GM23338 (cell line): ENCODE measurements around the gene ROGDI. TPM values are rescaled to one million over a fixed set of nuclear protein-coding genes. Genes with fewer than 3 reads are reported as not detected.

Experiments used
- ATAC-seq: fragments of 200-7000 bp; cut with Tn5 transposase; 3 replicates; pipeline ENCODE4 v1.9.1; 2020
- DNase-seq: peaks from one replicate; pipeline ENCODE4 v3.0.0-alpha.2; 2015; ENCODE audit warnings: low spot score
- H2AFZ ChIP-seq: fragments of 200-600 bp; sonication (generic); 2 replicates; pipeline ENCODE4 v1.8.0; 2016; ENCODE audit warnings: antibody characterized with exemption, mild to moderate bottlenecking, moderate library complexity
- H3F3A ChIP-seq: fragments of 200-600 bp; sonication (generic); replicated peaks from 2 replicates; pipeline ENCODE4 v1.8.0; 2017; ENCODE audit warnings: antibody characterized with exemption, mixed run types, low read depth
- H3K27ac ChIP-seq: fragments of 200-600 bp; sonication (generic); 2 replicates; pipeline ENCODE4 v1.6.1; 2016; ENCODE audit warnings: low read depth
- H3K27me3 ChIP-seq: fragments of 200-600 bp; sonication (generic); 2 replicates; pipeline ENCODE4 v1.8.0; 2016; ENCODE audit warnings: mild to moderate bottlenecking, mixed run types, moderate library complexity; ENCODE audit not compliant: insufficient read depth
- H3K36me3 ChIP-seq: fragments of 200-600 bp; sonication (generic); 2 replicates; pipeline ENCODE4 v1.8.0; 2016; ENCODE audit warnings: mild to moderate bottlenecking; ENCODE audit not compliant: insufficient read depth
- H3K4me1 ChIP-seq: fragments of 200-600 bp; sonication (generic); 2 replicates; pipeline ENCODE4 v1.8.0; 2016; ENCODE audit warnings: mild to moderate bottlenecking, moderate library complexity; ENCODE audit not compliant: insufficient read depth
- H3K4me2 ChIP-seq: fragments of 200-600 bp; sonication (generic); 2 replicates; pipeline ENCODE4 v1.7.1; 2017; ENCODE audit warnings: mixed run types
- H3K4me3 ChIP-seq: fragments of 200-600 bp; sonication (generic); 2 replicates; pipeline ENCODE4 v1.6.1; 2016; ENCODE audit warnings: mixed run types
- H3K79me2 ChIP-seq: fragments of 200-600 bp; sonication (generic); replicated peaks from 2 replicates; pipeline ENCODE4 v1.8.0; 2017; ENCODE audit warnings: mild to moderate bottlenecking; ENCODE audit not compliant: insufficient read depth
- H3K9me2 ChIP-seq: fragments of 200-600 bp; sonication (generic); 2 replicates; pipeline ENCODE4 v1.8.0; 2017; ENCODE audit not compliant: insufficient read depth
- H4K20me1 ChIP-seq: fragments of 200-600 bp; sonication (generic); replicated peaks from 2 replicates; pipeline ENCODE4 v1.8.0; 2017; ENCODE audit warnings: mild to moderate bottlenecking; ENCODE audit not compliant: insufficient read depth
- H3K27ac Mint-ChIP-seq: 2 replicates; pipeline ENCODE4 v1.8.0; 2020; ENCODE audit warnings: inconsistent platforms, mild to moderate bottlenecking, moderate library complexity, mixed read lengths
- H3K27me3 Mint-ChIP-seq: 3 replicates; pipeline ENCODE4 v1.8.0; 2022; ENCODE audit warnings: low read depth, mild to moderate bottlenecking, moderate library complexity, mixed read lengths, inconsistent platforms; ENCODE audit not compliant: insufficient read depth, poor library complexity
- H3K36me3 Mint-ChIP-seq: 3 replicates; pipeline ENCODE4 v1.8.0; 2021; ENCODE audit warnings: low read depth, mild to moderate bottlenecking, inconsistent platforms, moderate library complexity, mixed read lengths
- H3K4me1 Mint-ChIP-seq: 3 replicates; pipeline ENCODE4 v1.8.0; 2020; ENCODE audit warnings: mild to moderate bottlenecking, inconsistent platforms, mixed read lengths
- H3K4me3 Mint-ChIP-seq: 3 replicates; pipeline ENCODE4 v1.8.0; 2021; ENCODE audit warnings: moderate library complexity, mild to moderate bottlenecking, inconsistent platforms, mixed read lengths
- H3K9me3 Mint-ChIP-seq: 3 replicates; pipeline ENCODE4 v1.8.0; 2020; ENCODE audit warnings: moderate library complexity, mild to moderate bottlenecking, inconsistent platforms, mixed read lengths
- CTCF ChIP-seq, 2 experiments: fragments of 200-600 bp in 1 of 2; sonication (generic) in 1 of 2; conservative IDR thresholded peaks; 2 replicates each; pipeline versions ENCODE4 v1.5.1 to v1.6.1; 2016 to 2017; ENCODE audit warnings: antibody characterized with exemption in 2 of 2, low read depth in 2 of 2, mild to moderate bottlenecking in 2 of 2, moderate library complexity in 1 of 2
- JUNB ChIP-seq: IDR thresholded peaks from one replicate; pipeline ENCODE4 v1.6.1; 2016; ENCODE audit warnings: antibody characterized with exemption; ENCODE audit not compliant: unreplicated experiment
- ZNF331 ChIP-seq: fragments of 250-450 bp; sonication (Bioruptor Pico); IDR thresholded peaks from 2 replicates; pipeline ENCODE4 v1.5.0; 2020; ENCODE audit warnings: low read depth, mild to moderate bottlenecking, moderate library complexity
- ZNF462 ChIP-seq: fragments of 250-450 bp; sonication (Bioruptor Pico); IDR thresholded peaks from 2 replicates; pipeline ENCODE4 v1.5.0; 2020; ENCODE audit warnings: mild to moderate bottlenecking, moderate library complexity
- polyA plus RNA-seq: library from polyadenylated mRNA; unstranded; fragments of >200 nt; fragmentation: Nextera tagmentation; extraction: Ambion mirVana; gene quantifications from 2 replicates; pipeline ENCODE4 v1.2.1, GENCODE V29; 2016
- total RNA-seq: library from RNA; depleted of rRNA; stranded (reverse); fragments of >200 nt; shearing (Covaris generic); gene quantifications from 2 replicates; pipeline ENCODE4 v1.2.3, GENCODE V29; 2014

Gene ROGDI
- total and polyA plus RNA-seq, 2 experiments from 2014 or later = 30.3 to 38.8 TPM

- no peak for ATAC-seq
- Histone ChIP-seq H3K36me3 (no peaks in the 10 kb centered on the region), H4K20me1 (no peaks in the 10 kb centered on the region), H3F3A (no peaks in the 10 kb centered on the region; the same call in 1 of the 2 replicates), H3K4me2 (no peak overlapping the region), H3K4me1 (peaks cover 10% of the 10 kb centered on the region; the same call in 1 of the 2 replicates), H3K27ac (no peak overlapping the region), H3K4me3 (no peak overlapping the region), H3K9me2 (no peaks in the 10 kb centered on the region), H3K27me3 (no peaks in the 10 kb centered on the region), H3K79me2 (no peaks in the 10 kb centered on the region), H2AFZ (no peak overlapping the region)
- Mint-ChIP-seq H3K27me3 (peaks cover 8% of the 10 kb centered on the region), H3K4me1 (peaks cover 9% of the 10 kb centered on the region), H3K27ac (no peak overlapping the region), H3K36me3 (0 out of 3 replicates have a peak, but pooled peaks cover 3% of the 10 kb centered on the region), H3K9me3 (no peaks in the 10 kb centered on the region), H3K4me3 (no peak overlapping the region)
- TF ChIP-seq JUNB (no peak), ZNF462 (CRISPR knock-in tag) (no peak), CTCF (conservative IDR thresholded peaks at IDR 0.05; ENCODE audit: low read depth in 2 of 2) (no peak), ZNF331 (no peak)
- DNase-seq = peak; percentile 30
Measured at GRCh38 chr16:4792951-4793513, 9.4 kb downstream of the ROGDI start.
